GM19468 (cell line): ENCODE data around the gene ADAMTS17.

Experiments
- ATAC-seq: cut with Tn5 transposase; IDR thresholded peaks from one replicate; pipeline ENCODE4 v1.9.1; 2021; ENCODE audit warnings: mild to moderate bottlenecking, moderate library complexity, moderate number of reproducible peaks; ENCODE audit not compliant: unreplicated experiment; ENCODE audit errors: extremely low read depth

Gene ADAMTS17

GRCh38 chr15:100016632-100017031 is 325.1 kb downstream of the ADAMTS17 start:
- ATAC-seq: no peak

- ATAC-seq: no peak
Measured at GRCh38 chr15:100011235-100011634, 330.5 kb downstream of the ADAMTS17 start.

- no peak for ATAC-seq
Measured at GRCh38 chr15:100009372-100009771, 332.4 kb downstream of the ADAMTS17 start.

DNA sequence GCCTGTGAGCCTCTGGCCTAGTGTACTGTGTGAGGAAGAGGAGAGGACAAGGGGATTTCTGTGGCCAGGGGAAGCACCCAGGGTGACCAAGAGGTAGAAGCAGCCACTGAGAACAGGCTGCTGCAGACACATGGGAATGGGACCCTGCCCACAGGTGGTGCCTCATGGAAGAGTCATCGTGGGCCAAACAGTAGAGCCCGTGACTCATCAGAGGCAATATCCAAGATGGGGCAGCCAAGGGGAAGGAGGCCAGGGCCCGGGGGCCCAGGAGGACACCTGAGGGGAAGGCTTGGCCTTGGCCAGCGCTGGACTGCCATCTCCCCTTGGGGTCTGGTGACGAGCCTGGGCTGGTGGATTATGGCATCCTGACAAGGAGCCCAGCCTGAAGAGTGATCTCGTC is 333.5 kb downstream of the ADAMTS17 start:
- ATAC-seq: no peak

- no peak for ATAC-seq
Measured at GRCh38 chr15:100007609-100008008, 334.2 kb downstream of the ADAMTS17 start.

- ATAC-seq: no peak
Measured at GRCh38 chr15:100005715-100006114, 336.1 kb downstream of the ADAMTS17 start.

GRCh38 chr15:100005013-100005412 is 336.8 kb downstream of the ADAMTS17 start:
- no peak for ATAC-seq

DNA sequence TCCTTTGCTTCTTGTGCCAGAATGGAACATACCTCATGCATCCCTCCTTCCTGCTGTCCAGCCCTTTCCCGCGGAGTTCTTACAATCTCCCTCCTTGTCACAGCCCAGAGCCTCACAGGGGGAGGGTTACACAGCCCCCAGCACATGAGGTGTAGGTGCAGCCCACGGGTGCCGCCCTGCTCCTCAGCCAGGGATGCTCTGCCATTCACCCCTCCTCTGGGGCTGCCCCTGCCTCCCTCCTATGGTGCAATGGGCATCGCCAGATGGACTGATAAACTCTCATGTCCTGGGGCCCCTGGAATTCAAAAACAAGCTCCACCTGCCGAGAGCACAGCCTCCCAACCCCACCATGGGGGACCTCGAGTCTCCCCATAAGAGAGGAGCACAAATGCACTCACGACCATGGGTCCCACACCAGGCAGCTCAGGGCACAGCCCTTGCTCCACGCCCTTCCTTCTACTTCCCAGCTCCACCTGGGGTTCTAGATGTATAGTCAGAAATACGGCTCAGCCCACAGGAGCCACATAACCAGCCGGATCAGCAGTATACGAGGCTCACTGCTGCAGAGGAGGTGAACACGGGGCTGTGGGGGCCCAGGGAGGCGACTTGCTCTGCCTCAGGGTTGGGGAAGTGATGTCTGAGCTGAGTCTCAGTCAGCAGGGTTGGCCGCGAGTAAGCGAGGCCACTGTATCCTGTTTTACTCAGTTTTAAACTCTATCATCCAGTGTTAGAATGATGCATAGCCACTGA is 338.8 kb downstream of the ADAMTS17 start:
- no peak for ATAC-seq

DNA sequence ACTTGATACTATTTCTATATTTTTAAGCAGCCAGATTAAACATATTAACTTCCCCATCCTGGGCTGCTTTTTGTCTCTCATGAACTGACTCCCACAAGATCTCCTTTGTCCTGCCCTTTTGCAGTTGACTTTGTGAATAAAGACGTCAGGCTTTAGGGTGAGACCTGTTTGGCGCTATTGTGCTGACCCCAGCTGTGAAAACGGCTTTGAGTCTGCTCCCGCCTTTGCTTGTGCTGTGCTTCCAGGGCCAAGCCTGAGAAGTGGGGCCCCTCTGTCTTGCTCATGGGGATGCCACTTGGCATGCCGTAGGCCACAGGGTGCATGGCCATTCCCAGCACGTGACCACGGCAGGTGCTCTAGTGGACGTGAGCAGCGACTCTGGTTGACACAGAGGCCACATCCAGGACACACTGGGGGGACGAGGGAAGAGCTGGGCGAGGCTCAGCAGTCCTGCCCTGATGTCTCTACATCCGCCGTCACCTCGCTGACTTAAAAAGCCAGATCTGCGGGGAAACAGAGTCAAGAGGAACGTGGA is 339.6 kb downstream of the ADAMTS17 start:
- no peak for ATAC-seq

- no peak for ATAC-seq
Measured at GRCh38 chr15:100001405-100001804, 340.4 kb downstream of the ADAMTS17 start.

DNA sequence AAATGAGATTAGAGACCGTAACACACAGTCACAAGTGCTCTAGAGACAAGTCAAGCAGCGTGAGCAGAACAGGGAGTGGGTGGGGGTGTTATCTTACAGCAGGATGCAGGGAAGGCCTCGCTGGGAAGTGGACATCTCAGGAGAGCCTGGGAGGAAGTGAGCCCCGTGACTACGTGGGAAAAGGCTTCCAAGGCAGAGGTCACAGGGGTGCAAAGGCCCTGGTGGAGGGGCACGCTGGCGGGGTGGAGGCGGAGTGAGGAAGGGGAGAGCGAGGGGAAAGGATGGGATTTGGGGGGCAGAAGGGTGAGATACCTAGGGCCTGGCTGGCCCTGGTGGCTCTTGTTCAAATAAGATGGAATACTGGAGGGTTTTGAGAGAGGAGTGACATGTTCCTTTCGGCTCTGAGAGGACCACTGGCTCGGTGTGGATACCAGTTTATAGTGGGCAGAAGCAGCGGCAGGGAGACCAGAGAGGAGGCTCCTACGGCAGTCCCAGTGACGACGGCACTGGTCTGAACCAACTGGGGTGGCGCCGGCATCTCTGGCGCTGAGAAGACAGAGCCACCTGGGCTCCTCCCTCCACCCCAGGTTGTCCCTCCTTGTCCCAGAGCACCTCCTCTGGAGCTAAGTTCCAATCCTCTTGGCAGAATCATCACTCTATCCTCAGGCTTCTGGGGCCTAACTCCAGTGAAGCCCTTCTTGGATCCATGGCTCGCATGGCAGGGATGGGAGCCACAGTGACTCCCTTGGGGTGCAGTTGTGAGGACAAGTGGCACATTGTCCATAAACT is 342.3 kb downstream of the ADAMTS17 start:
- no peak for ATAC-seq

DNA sequence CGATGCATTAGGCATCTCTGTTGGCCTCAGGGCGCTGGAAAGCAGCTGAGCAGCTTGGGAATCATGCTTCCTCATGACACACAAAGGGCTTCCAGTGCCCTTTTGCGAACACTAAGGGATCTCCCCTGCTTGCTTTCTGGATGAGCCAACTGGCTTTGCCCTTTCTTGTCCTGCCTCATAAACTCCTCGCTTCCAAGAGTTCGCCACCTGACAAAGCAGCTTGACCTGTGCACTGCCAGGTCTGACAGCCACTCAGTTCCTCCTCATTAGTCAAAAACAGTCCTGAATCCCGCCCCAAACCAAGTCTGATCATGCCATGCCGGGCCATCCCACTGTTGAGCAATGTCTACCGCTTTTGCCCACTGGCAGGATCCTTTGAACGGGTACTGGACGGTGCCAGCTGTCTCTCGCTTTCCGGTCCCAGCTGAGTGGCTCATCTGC is 343.1 kb downstream of the ADAMTS17 start:
- no peak for ATAC-seq

- no peak for ATAC-seq
Measured at GRCh38 chr15:99997112-99997651, 344.6 kb downstream of the ADAMTS17 start.

- no peak for ATAC-seq
Measured at GRCh38 chr15:99996660-99997059, 345.1 kb downstream of the ADAMTS17 start.

- ATAC-seq: no peak
Measured at GRCh38 chr15:99995543-99995942, 346.2 kb downstream of the ADAMTS17 start.

DNA sequence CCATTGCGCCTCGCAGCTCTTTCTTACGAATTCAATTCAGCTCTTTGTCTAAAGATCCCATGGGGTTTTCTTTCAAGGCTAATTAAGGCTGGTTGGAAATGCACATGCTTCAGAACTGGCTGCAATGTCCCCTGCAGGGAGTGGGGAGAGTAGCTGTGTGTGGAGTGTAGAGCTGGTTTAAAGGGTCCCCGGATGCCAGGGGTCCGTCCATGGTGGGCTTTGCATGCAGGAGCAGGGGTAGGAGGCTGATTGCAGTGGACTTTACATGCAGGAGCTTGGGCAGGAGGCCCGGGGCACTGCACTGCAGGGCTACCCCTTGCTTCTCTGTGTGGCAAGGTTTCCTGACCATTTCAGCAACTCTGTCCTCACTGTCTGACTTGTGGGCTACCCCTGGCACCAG is 346.9 kb downstream of the ADAMTS17 start:
- no peak for ATAC-seq

GRCh38 chr15:99993681-99994131 is 348.1 kb downstream of the ADAMTS17 start:
- no peak for ATAC-seq

- ATAC-seq: no peak
Measured at GRCh38 chr15:99993262-99993661, 348.5 kb downstream of the ADAMTS17 start.

DNA sequence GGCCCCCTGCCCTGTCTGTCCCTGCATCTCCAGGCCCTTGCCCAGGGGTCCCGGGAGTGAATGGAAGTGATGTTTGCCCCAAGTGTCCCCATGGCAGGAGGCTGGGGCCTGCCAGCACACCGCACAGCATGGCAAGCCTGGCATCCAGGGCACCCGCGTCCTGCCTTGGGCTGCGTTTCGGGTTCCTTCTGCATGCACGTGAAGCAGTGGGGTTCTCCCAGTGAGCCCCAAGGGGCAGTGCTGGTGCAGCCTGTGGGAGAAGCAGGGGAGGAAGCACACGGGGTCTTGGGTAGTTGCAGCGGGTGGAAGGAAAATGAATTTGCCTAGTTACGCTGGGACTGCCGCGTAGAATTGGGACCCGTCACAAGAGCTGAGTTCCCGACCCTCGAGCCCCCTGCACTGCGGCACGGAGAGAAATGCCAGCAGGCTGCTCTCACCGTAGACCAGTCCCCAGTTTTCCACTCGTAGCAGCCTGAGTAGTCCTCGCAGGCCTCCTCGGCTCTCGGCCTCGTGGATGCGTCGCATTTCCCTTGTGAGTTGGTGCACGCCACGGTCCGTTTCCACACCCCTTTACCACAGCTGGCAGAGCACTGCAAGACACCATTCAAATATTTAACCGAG is 349.1 kb downstream of the ADAMTS17 start:
- no peak for ATAC-seq

DNA sequence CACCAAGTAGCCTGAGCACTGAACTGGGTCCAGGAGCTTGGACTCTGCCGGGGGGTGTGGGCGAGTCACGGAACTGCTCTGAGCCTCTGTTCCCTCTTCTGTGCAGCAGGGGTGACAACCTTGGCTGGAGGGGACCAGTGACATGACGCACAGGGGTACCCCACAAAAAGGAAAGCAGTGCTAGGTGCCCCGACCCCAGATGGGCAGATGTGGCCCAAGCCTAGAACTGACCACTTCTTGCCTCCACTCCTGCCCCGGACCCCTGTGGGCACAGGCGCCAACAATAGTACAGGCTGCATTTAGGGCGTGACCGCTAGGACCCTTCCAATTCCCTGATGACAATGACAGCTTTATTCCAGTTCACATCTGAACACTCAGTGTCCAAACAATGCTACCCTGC is 352.7 kb downstream of the ADAMTS17 start:
- ATAC-seq: no peak
